Activated naive CD4-positive, alpha-beta T cell treated with anti-CD3 and anti-CD28 coated beads, Interleukin-2, amount 10 ng/mL, durations not matched to agents 7 days and 5 days (primary cell): ENCODE measurements around the gene SORCS2.

Experiments used
- CTCF ChIA-PET: fragments of 350-600 bp; sonication (Branson Sonifier 250); formaldehyde crosslinking; loops from one replicate; lab custom pipeline; 2021; ENCODE audit warnings: antibody characterized with exemption; lab: Charles Lee
- DNase-seq: peaks from one replicate; pipeline ENCODE4 v3.0.0-alpha.2; 2020
- H3K27ac Mint-ChIP-seq: one replicate; pipeline ENCODE4 v1.8.0; 2021; ENCODE audit warnings: mild to moderate bottlenecking, moderate library complexity, mixed read lengths
- H3K27me3 Mint-ChIP-seq: one replicate; pipeline ENCODE4 v1.8.0; 2021; ENCODE audit warnings: mild to moderate bottlenecking, mixed read lengths
- H3K36me3 Mint-ChIP-seq: one replicate; pipeline ENCODE4 v1.8.0; 2021; ENCODE audit warnings: mixed read lengths
- H3K4me1 Mint-ChIP-seq: one replicate; pipeline ENCODE4 v1.8.0; 2021; ENCODE audit warnings: mixed read lengths
- H3K4me3 Mint-ChIP-seq: one replicate; pipeline ENCODE4 v1.8.0; 2021; ENCODE audit warnings: mild to moderate bottlenecking, moderate library complexity, mixed read lengths
- H3K9me3 Mint-ChIP-seq: one replicate; pipeline ENCODE4 v1.8.0; 2021; ENCODE audit warnings: mixed read lengths

The SORCS2 gene

DNA sequence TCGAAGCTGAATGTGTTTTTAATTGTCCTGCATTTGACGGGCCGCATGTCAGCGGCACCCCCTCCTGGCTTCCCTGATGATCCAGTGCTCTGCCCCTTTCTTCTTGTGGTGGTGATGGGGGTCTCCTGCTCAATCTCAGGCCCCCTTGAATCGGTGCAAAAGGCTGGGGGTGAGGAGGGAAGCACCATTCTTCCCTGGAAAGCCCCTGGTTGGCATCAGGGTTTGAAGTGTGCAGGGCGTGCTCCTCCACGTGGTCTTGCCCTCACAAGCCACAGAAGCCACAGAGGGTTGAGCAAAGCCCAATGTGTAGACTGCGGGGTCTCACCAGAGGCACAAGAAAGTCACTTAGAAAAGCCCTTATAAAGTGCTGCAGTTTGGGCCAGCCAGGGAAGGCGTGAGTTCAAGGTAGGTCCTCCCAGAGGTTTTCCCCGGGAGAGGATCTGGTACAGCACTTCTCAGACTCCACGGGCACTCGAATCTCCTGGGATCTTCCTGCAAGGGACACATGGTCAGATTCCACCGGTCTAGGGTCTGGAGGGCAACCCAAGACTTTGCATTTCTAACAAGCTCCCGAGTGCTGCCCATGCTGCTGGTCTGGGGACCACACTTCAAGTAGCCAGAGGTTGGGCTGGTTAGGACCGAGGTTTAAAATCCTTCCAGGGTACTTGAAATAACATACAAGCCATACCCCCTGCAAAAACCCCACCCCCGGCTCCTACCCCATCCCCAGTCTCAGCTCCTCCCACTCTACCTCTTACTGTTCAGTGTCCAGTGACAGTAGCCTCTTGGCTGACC is 207.3 kb downstream of the SORCS2 start:
- no peaks in the 10 kb centered on the region for H3K36me3 Mint-ChIP-seq
- no peak for DNase-seq
- H3K9me3 Mint-ChIP-seq = no peaks in the 10 kb centered on the region
- CTCF ChIA-PET = no interaction called here
- H3K27ac Mint-ChIP-seq = no peak overlapping the region
- H3K4me1 Mint-ChIP-seq = no peaks in the 10 kb centered on the region
- H3K4me3 Mint-ChIP-seq = no peak overlapping the region
- H3K27me3 Mint-ChIP-seq = peaks cover 11% of the 10 kb centered on the region

DNA sequence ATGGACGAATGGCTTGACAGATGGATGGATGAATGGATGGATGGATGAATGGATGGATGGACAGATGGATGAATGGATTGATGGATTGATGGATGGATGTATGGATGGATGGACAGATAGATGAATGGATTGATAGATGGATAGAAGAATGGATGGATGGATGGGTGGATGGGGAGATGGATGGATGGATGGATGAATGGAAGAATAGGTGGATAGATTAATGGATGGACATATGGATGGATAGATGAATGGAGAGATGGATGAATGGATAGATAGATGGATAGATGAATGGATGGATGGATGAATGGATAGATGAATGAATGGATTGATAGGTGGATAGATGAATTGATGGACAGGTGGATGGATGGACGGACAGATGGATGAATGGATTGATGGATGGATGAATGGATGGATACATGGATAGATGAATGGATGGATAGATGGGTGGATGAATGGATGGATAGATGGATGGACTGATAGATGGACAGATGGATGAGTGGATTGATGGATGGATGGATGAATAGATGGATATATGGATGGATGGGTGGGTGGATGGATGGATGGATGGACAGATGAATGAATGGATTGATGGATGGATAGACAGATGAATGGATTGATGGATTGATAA is 208.4 kb downstream of the SORCS2 start:
- H3K9me3 Mint-ChIP-seq = no peaks in the 10 kb centered on the region
- CTCF ChIA-PET = no interaction called here
- no peak overlapping the region for H3K4me3 Mint-ChIP-seq
- peaks cover 11% of the 10 kb centered on the region for H3K27me3 Mint-ChIP-seq
- no peak overlapping the region for H3K27ac Mint-ChIP-seq
- no peak for DNase-seq
- no peaks in the 10 kb centered on the region for H3K4me1 Mint-ChIP-seq
- no peaks in the 10 kb centered on the region for H3K36me3 Mint-ChIP-seq

DNA sequence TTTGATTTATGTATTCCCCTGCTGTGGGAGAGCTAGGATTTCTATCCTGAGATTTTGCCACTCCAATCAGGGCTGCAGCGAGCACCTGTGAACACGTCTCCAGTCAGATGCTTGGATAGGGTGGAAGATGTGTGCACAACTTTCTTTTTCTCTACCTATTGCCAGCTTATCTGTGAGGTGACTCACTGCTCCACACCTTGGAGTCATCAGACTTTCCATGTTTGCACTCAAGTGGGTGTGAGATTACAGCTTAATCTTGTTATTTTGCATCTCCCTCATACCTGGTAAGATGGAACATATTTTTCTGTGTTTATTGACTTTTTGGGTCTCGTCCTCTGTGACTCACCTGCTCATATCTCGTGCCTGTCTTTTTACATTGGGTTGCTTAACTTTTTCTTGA is 210.2 kb downstream of the SORCS2 start:
- Mint-ChIP-seq H3K27ac (no peak overlapping the region), H3K9me3 (no peaks in the 10 kb centered on the region), H3K4me3 (no peak overlapping the region), H3K4me1 (no peaks in the 10 kb centered on the region), H3K27me3 (peaks cover 7% of the 10 kb centered on the region), H3K36me3 (no peaks in the 10 kb centered on the region)
- CTCF ChIA-PET = no interaction called here
- DNase-seq = no peak

DNA sequence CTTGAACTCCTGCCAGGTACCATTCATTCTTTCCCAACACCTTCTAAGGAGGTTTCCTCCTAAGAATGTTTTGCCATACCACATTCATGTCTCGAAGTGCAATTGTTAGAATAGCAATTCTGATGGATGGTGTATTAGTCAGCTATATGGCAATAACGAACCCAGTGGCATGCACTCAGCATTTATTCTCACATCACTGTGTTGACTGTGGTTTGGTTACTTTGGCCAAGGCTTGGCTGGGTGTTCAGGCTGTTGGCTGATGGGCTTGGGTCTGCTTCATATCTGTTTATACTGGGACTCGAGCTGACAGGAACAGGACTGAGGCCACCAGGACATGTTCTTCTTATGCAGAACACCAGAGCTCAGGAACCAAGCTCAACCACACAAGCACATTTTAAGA is 210.7 kb downstream of the SORCS2 start:
- Mint-ChIP-seq H3K9me3 (no peaks in the 10 kb centered on the region), H3K4me3 (no peak overlapping the region), H3K27me3 (peaks cover 2% of the 10 kb centered on the region), H3K36me3 (no peaks in the 10 kb centered on the region), H3K27ac (no peak overlapping the region), H3K4me1 (no peaks in the 10 kb centered on the region)
- CTCF ChIA-PET = no interaction called here
- DNase-seq = peak; percentile 14

DNA sequence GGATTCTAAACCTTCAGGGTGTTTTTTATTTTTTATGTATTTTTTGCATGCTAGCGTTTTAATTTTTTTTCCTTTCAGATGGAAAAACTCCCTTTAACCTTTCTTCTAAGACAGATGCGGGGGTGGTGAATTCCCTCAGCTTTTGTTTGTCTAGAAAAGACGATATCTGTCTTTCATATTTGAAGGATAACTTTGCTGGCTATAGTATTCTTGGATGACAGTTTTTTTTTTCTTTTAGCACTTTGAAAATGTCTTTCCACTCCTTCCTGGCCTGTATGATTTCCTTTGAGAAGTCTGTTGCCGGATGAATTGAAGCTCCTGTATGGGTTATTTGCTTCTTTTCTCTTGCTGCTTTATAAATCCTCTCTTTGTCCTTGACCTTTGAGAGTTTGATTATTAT is 215.8 kb downstream of the SORCS2 start:
- no peaks in the 10 kb centered on the region for H3K36me3 Mint-ChIP-seq
- no peak overlapping the region for H3K27ac Mint-ChIP-seq
- H3K4me3 Mint-ChIP-seq = no peak overlapping the region
- peaks cover 4% of the 10 kb centered on the region for H3K9me3 Mint-ChIP-seq
- CTCF ChIA-PET = no interaction called here
- DNase-seq = no peak
- H3K27me3 Mint-ChIP-seq = no peaks in the 10 kb centered on the region
- H3K4me1 Mint-ChIP-seq = no peaks in the 10 kb centered on the region

DNA sequence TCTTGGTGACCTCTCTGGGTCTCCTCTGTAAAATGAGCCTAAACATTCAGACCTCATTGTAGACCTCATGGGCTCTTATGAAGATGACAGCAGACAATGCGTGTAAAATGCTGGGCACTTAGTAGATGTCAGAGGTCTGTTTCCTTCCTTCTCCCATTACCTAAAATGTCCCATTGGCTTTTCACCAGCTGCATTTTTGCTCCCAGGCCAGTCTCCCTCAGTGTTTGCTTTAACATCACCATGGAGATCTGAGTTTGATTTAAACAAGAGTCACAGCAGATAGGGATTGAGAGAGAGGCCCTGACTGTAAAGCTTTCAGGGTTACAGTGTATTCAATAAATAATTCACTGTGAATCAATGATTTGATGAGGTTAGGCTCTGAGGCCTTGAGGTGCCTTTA is 218.1 kb downstream of the SORCS2 start:
- CTCF ChIA-PET = no interaction called here

DNA sequence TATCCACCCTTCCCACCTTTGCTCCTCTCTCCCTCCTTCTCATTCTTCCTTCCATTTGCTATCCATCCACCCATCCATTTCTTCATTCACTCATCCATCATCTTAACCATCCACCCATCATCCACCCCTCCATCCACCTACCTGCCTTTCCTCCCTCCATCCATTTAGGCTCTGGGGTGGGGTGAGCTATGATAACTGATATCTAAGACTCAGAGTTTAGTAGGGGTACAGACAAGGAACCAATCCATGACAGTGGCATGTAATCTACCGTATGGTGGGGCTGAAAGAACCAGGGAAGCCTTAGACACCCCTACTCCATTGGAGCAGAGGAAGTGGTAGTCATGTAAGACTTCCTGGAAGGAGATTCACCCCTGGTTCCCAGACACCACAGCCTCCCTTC is 219.2 kb downstream of the SORCS2 start:
- H3K27ac Mint-ChIP-seq = no peak overlapping the region
- H3K4me3 Mint-ChIP-seq = no peak overlapping the region
- H3K4me1 Mint-ChIP-seq = no peaks in the 10 kb centered on the region
- peaks cover 7% of the 10 kb centered on the region for H3K27me3 Mint-ChIP-seq
- peaks cover 7% of the 10 kb centered on the region for H3K9me3 Mint-ChIP-seq
- CTCF ChIA-PET = no interaction called here
- no peak for DNase-seq
- H3K36me3 Mint-ChIP-seq = no peaks in the 10 kb centered on the region

More for the DNA sequence above, 218.1 kb downstream of the SORCS2 start:
- DNase-seq = no peak
- Mint-ChIP-seq H3K36me3 (no peaks in the 10 kb centered on the region), H3K4me3 (no peak overlapping the region), H3K27ac (no peak overlapping the region), H3K27me3 (peaks cover 5% of the 10 kb centered on the region), H3K9me3 (peaks cover 4% of the 10 kb centered on the region), H3K4me1 (no peaks in the 10 kb centered on the region)

DNA sequence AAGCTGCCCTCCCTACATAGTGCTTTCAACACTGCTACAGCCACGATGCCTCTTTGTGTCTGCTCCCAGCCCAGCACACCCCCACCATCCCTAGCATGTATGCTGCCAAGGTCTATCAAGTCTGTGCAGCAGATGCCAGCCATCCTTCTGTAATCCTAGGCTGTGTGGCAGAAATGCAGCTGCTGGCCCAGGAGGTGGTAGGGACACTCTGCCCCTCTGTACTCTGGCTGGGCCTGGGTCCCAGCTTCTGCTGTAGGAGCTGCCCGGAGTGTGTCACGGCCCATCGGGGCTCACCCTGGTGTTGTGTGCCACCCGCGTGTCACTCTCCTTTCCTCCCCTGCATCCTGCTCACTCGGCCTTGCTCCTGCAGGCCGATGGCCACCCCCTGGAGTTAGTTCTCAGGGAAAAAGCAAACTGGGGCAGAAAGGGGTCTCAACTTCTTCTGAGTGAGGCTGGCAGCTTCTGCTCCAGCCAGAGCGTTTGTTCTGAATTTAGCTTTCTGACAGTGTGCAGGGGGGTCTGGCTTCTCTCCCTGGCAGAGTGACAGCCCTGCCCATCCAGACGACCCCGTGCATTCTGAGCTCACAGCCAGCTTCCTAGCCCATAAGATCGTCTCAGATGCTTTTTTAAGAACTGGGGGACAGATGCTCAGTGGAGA is 219.7 kb downstream of the SORCS2 start:
- H3K27me3 Mint-ChIP-seq = peaks cover 7% of the 10 kb centered on the region
- H3K4me1 Mint-ChIP-seq = no peaks in the 10 kb centered on the region
- CTCF ChIA-PET = no interaction called here
- no peaks in the 10 kb centered on the region for H3K36me3 Mint-ChIP-seq
- no peak overlapping the region for H3K4me3 Mint-ChIP-seq
- H3K9me3 Mint-ChIP-seq = peaks cover 12% of the 10 kb centered on the region
- peak; percentile 11 for DNase-seq
- H3K27ac Mint-ChIP-seq = no peak overlapping the region

DNA sequence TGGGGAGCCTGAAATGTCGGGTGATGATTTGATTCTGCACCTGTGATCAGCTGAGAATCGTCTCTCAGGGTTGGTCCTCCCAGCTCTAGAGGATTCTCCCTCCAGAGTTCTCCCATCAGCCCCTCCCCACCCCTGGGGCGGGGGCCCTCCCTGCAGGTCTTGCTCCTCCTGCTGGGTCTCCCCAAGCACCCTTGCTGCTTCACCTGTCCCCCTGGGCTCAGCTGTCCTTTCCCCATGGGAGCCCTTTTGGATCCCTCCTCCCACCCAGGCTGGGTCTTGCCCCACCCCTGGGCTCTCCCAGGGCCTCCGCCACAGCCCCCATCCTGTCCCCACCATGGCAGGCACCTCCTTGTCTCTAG is 220.2 kb downstream of the SORCS2 start:
- H3K4me3 Mint-ChIP-seq = no peak overlapping the region
- DNase-seq = peak; percentile 16
- H3K36me3 Mint-ChIP-seq = no peaks in the 10 kb centered on the region
- no peaks in the 10 kb centered on the region for H3K4me1 Mint-ChIP-seq
- no peak overlapping the region for H3K27ac Mint-ChIP-seq
- CTCF ChIA-PET = no interaction called here
- H3K9me3 Mint-ChIP-seq = peaks cover 12% of the 10 kb centered on the region
- H3K27me3 Mint-ChIP-seq = peaks cover 7% of the 10 kb centered on the region

DNA sequence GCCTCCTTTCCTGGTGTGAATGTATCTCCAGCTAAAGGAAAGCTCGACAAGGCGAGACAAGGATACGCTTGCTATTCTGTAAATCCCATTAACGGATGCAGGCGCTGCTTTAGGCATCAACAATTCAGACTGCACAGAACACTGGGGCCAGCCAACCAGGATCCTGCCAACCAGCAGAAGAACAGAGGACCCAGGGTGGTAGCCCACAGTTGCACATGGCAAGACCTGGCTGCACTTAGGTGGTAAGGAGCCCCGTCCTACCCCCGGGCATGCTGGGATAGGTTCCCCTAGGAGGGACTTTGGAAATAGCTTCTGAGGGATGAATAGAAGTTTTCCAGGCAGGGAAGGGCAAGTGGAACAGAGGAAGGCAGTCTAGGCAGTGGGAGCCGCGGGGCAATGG is 221.7 kb downstream of the SORCS2 start:
- H3K4me3 Mint-ChIP-seq = no peak overlapping the region
- H3K27ac Mint-ChIP-seq = no peak overlapping the region

DNA sequence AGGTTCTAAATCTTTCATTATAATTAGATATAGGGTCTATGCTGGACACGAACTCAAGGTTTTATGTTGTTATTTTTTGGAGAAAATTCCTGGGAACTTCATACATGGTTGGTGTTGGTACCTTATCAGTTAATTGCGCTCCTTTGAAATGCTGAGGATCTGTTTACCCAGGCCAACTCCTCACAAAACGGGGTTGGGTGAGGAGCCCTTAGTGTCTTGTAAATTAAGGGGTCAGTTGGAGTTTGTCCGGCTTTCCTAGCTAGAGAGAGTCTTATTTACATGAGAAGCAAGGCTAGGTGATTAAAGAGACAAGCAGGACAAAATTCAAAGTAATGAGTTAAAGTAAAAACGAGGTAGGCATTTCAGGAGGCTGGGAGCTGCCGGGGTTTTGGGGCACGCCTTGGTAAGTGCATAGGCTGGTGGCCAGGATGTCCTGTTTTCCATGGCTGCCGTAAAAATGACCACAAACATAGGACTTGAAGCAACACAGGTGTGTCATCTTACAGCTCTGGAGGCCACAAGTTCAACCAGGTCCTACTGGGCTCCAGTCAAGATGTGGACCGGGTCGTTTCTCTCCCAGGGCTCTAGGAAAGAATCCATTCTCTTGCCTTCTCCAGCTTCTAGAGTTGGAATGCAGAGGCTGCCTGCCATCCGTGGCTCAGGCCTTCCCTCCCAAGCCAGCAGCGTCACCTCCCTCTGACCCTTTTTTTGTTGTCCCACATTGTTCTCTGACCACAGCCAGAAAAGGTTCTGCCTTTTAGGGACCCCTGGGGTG is 222.6 kb downstream of the SORCS2 start:
- H3K27me3 Mint-ChIP-seq = peaks cover 7% of the 10 kb centered on the region
- no peak for DNase-seq
- CTCF ChIA-PET = no interaction called here
- peaks cover 12% of the 10 kb centered on the region for H3K9me3 Mint-ChIP-seq
- no peaks in the 10 kb centered on the region for H3K4me1 Mint-ChIP-seq
- H3K4me3 Mint-ChIP-seq = no peak overlapping the region
- no peak overlapping the region for H3K27ac Mint-ChIP-seq
- H3K36me3 Mint-ChIP-seq = no peaks in the 10 kb centered on the region

More for the DNA sequence above, 221.7 kb downstream of the SORCS2 start:
- no peaks in the 10 kb centered on the region for H3K36me3 Mint-ChIP-seq
- H3K9me3 Mint-ChIP-seq = peaks cover 13% of the 10 kb centered on the region
- peak; percentile 14 for DNase-seq
- CTCF ChIA-PET = no interaction called here
- H3K4me1 Mint-ChIP-seq = no peaks in the 10 kb centered on the region
- H3K27me3 Mint-ChIP-seq = peaks cover 7% of the 10 kb centered on the region

DNA sequence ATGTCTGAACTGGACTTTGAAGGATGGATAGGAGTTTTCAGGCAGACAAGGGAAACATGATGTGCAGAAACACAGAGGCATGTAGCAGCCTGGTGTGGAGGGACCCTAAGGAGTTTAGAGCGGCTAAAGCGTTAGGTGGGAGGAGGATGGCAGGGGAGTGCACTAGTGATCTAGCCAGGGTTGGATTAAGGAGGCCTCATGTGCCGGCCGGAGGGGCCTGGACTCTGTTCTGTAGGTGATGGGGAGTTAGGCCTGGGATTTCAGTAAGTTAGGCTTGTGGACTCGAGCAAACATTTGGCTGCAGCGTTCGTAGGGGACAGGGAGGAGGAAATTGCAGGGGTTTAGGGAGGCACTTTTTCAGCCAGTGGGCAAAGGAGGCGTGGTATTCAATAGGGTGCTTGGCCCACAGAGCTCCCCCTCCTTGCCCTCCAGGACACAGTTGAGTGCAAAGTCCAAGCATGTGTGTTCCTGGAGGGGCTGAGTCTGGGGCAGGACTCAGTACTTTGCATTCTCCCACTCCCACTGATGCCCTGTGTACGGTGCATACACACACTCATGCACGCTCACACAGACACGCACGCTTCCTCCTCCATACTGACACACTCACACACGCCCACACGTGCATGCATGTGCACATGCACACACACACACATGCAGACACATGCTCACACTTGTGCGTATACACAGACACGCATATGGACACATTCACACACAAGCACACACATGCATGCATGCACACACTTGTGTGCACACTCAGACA is 223.8 kb downstream of the SORCS2 start:
- Mint-ChIP-seq H3K4me1 (no peaks in the 10 kb centered on the region), H3K27ac (no peak overlapping the region), H3K36me3 (no peaks in the 10 kb centered on the region), H3K27me3 (peaks cover 7% of the 10 kb centered on the region), H3K4me3 (no peak overlapping the region), H3K9me3 (peaks cover 12% of the 10 kb centered on the region)
- CTCF ChIA-PET = no interaction called here
- DNase-seq = peak; percentile 5

DNA sequence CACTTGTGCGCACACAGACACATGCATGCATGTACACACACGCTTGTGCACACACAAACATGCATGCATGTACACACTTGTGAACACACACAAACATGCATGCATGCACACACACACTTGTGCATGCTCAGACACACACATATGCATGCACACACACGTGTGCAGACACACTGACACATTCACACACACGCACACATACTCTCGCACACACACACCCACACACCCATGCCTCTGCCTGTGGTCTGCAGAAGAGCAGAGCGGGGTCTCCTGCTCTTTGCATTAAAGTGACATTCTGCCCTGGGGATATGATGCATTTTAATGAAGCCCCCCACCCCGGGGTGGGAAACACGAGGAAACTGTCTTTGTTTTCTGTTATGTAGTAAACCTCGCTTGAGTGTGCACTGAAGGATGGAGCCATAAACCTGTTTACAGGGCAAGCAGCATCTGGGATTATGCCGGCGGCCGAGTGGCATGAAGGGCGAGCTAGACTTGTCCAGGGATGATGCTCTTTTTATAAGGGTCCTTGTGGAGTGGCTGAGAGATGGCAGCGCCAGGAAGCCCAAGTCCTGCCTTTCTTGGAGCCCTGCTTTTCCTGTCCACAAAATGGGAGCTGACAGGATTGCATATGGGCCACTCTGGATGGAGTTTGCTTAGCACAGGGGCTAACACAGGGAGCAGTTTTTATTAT is 224.6 kb downstream of the SORCS2 start:
- Mint-ChIP-seq H3K27me3 (peaks cover 7% of the 10 kb centered on the region), H3K36me3 (no peaks in the 10 kb centered on the region), H3K9me3 (peaks cover 12% of the 10 kb centered on the region), H3K27ac (no peak overlapping the region), H3K4me1 (no peaks in the 10 kb centered on the region), H3K4me3 (no peak overlapping the region)
- CTCF ChIA-PET = no interaction called here
- DNase-seq = peak; percentile 7
